ENCODE data around the gene P2RY8. TPM values are rescaled to one million over a fixed set of nuclear protein-coding genes. Genes with fewer than 3 reads are reported as not detected.
A peak's percentile ranks its signal among the peaks of the same experiment; 100 is the strongest.

The P2RY8 gene
- total RNA-seq, 2 donors from 2014 or later, result 0.93 to 1.3 TPM

- no peaks in the 10 kb centered on the region for H3K36me3 ChIP-seq
- H3K27me3 ChIP-seq, result no peaks in the 10 kb centered on the region
- H3K27ac ChIP-seq, result no peak overlapping the region
- no peaks in the 10 kb centered on the region for H3K9me3 ChIP-seq
- DNase-seq (ENCODE audit: low spot score), result peak; percentile 28
- no peak for TF ChIP-seq CTCF (IDR thresholded peaks at IDR 0.05)
- H3K4me1 ChIP-seq, result no peaks in the 10 kb centered on the region
- H3K4me3 ChIP-seq, result no peak overlapping the region
Measured at GRCh38 chrX:1516596-1517104, 20.3 kb downstream of the P2RY8 start.

DNA sequence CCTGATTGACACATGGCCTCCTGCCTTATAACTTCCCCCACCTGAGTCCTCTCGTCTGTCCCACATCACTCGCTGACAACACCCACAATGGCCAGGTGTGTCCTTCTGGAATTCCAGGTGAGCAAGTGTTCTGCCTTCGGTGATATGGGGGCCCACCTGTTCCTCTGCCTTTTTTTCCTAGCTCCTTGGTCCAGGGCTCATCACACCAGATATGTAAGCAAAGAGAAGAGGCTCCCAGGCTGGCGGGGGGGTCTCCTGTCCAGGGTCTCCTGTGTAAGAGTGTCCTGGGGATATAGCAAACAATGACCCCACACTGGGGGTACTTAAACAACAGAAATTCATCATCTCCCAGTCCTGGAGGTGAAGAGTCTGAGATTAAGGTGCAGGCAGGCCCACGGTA is 25.2 kb downstream of the P2RY8 start:
- Histone ChIP-seq H3K4me1 (no peaks in the 10 kb centered on the region), H3K27ac (no peak overlapping the region), H3K9me3 (no peaks in the 10 kb centered on the region), H3K4me3 (no peak overlapping the region), H3K27me3 (no peaks in the 10 kb centered on the region), H3K36me3 (no peaks in the 10 kb centered on the region)
- peak; percentile 38 for DNase-seq (ENCODE audit: low spot score)
- no peak for TF ChIP-seq CTCF (IDR thresholded peaks at IDR 0.05)

DNA sequence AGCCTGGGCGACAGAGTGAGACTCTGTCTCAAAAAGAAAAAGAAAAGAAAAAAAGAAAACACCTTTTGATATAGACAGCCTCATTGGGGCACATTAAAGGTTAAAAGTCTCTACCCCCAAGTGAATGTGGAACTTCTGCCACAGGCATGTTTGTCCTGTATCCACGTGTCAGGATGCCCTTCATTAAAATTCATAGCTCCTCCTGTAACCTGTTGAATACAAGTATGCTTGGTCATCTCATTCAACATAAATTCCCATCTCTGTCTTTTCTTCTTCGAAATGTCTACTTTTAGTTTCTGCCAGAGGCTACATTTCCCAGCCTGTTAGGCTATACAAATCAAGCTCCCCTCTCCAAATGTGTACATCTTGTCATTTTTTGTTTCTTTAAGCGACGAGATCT is 25.8 kb downstream of the P2RY8 start:
- Histone ChIP-seq H3K27ac (no peak overlapping the region), H3K9me3 (no peaks in the 10 kb centered on the region), H3K4me3 (no peak overlapping the region), H3K36me3 (no peaks in the 10 kb centered on the region), H3K27me3 (no peaks in the 10 kb centered on the region), H3K4me1 (no peaks in the 10 kb centered on the region)
- no peak for DNase-seq (ENCODE audit: low spot score)
- TF ChIP-seq CTCF (IDR thresholded peaks at IDR 0.05), result no peak

- DNase-seq (ENCODE audit: low spot score), result no peak
- Histone ChIP-seq H3K27ac (no peak overlapping the region), H3K4me1 (no peaks in the 10 kb centered on the region)
Measured at GRCh38 chrX:1507511-1508463, 29.2 kb downstream of the P2RY8 start.

GRCh38 chrX:1506916-1507315 is 30.1 kb downstream of the P2RY8 start:
- no peaks in the 10 kb centered on the region for H3K27me3 ChIP-seq
- no peak for DNase-seq (ENCODE audit: low spot score)
- no peak overlapping the region for H3K27ac ChIP-seq
- no peaks in the 10 kb centered on the region for H3K36me3 ChIP-seq
- no peaks in the 10 kb centered on the region for H3K4me1 ChIP-seq
- no peak for TF ChIP-seq CTCF (IDR thresholded peaks at IDR 0.05)
- H3K4me3 ChIP-seq, result no peak overlapping the region
- H3K9me3 ChIP-seq, result no peaks in the 10 kb centered on the region

More at GRCh38 chrX:1507511-1508463, 29.2 kb downstream of the P2RY8 start:
- no peaks in the 10 kb centered on the region for H3K9me3 ChIP-seq
- no peak overlapping the region for H3K4me3 ChIP-seq
- TF ChIP-seq CTCF (IDR thresholded peaks at IDR 0.05), result no peak
- H3K27me3 ChIP-seq, result no peaks in the 10 kb centered on the region
- no peaks in the 10 kb centered on the region for H3K36me3 ChIP-seq

Data from right atrium auricular region (tissue), 2 donors.